HG03565 (cell line): Measurements from ENCODE around the gene PI4KB.

ENCODE experiments used
- ATAC-seq: cut with Tn5 transposase; IDR thresholded peaks from one replicate; pipeline ENCODE4 v1.9.1; 2021; ENCODE audit warnings: mild to moderate bottlenecking, moderate library complexity; ENCODE audit not compliant: unreplicated experiment

Gene PI4KB

DNA sequence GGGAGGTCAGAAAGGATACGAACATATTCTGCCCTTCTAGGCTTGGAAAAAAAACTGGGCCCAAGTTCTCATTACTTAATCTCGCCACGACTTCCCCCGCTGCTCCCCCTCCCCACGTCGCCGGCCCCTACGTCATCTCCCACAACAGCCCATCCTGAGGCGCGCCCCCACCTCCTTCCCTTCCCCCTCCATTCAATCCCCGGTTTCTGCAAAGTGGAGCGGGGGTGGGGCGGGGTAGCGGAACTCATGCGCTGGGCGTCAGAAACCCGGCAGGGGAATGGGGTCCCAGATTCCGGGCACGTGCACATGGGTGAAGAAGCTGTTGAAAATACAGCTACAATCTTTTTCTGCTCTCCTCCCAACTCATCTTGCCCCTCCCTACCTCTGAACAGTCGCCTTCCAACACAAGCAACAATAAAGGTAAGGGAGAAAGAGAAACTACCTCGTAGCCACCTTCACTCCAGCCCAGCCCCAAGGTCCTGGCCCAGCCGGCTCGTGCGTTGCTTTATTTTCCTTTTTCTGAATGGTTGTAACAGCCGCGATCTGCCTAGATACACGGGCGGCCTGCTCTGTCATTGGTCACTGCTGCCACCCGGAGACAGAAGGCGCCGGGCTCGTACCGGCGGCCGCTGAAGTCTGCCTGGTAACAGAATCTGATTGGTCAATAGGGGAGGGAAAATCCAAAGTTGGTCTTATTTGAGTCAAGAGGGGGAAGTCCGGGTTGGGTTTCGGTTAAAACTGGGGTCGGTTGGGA, 19.7 kb upstream of the PI4KB start, which contains the start of gene RFX5:
RFX5 (minus strand) TSS at position 484 of the 754 bp plus-strand sequence. CDS start 932 bp downstream, outside the sequence.
- peak; percentile 89 for ATAC-seq

DNA sequence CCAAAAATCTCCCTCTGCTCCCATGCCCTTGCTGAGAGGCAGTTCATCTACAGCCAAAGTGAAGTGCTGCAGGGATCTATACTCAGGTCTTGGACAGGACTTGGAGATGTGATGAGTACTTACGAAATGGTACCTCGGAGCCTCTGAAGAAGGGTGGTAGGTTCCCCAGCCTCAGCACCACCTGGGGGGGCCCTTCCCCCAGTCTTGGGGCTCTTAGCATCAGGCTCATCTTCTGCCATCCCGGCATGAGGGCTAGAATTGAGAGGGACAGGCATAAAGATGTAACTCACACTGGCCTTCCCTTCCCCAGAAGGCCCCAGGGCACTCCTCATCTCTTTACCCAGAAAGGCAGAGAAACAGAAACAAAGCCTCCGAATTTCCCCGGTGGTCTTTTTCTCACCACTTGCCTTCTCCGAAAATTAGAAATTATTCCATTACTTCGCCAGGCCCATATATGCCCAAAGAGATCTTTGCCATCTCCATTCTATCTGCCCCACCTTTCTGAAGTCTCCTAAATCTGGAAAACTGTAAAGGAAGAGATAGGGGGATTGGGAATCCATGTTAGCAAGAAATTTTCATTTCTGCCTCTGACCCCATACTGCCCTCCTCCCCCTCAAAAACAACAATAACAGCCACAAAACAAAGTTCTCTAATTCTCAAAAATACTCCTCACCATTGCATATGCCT, 19.0 kb upstream of the PI4KB start:
- ATAC-seq, result no peak

DNA sequence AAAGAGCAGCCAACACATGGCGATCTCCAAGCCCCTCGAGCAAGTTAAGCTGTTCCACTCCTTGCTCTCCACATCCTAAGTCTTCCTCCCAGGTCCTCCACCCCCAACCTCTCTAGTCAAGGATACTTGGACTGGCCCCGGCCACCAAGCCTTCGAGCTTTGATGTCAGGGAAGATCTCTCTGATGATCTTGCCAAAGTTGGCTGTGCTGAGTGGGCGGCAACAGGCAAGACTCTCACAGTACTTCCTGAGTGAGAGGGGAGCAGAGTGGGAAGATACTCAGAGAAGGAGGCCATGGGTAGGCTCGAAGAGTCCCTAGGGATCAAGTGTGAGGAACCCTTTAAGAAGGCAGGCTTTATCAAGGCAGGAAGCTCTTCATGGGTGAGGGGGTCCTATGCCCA, 17.1 kb upstream of the PI4KB start:
- no peak for ATAC-seq

DNA sequence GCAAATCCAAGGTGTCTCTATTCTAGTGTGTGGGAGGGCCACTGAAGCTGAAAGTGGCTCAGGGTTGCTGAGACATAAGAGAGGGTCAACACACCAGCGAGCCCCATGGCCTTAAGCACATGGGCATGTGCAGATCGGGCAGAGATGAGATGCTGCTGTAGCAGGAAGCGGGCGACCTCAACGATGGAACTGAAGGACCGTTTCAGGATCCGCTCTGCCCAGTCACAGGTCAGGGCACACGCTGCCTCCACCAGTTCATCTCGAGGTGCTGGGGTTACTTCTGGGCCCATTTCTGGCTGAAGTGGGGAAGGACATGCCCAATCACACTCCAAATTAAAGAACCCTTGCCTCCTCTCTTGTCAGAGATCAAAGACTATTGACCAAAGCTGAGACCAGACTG, 16.4 kb upstream of the PI4KB start:
- ATAC-seq, result no peak

DNA sequence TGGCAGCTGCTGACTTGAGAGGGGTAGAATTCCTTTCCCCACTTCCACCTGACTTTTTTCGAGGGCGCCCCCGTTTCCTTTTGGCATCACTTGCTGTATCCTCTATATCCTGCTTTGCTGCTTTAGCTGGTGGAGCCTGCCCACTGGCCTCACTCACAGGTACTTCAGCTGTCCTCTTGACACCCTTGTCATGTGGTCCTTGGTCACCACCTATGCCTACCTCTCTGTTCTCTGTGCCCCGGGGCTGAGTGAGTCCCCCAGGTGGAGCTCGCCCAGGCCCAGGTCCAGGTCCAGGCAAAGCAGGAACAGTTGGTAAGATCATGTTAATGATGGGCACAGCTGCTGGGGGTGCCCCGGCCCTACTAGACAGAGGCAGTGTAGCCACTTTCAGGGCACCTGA, 15.4 kb upstream of the PI4KB start:
- ATAC-seq, result no peak

DNA sequence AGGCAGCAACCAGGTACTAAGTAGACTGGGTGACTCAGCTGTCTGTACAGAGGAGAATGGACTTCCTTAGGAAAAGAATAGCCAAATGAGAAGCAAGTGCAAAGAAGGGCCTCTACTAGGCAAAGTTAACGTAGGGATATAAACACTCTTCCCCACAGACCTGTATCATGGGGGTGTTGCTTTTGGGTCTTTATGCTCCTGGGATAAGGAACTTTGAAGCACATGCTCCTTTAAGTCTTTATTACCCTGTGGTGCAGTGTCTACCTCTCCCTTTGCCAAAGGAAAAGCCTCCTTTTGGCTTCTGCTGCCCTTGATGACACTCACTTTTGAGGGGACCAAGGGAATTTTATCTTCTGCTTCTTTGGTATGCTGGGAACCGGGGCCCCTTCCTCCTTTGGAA, 14.8 kb upstream of the PI4KB start:
- ATAC-seq, result no peak

DNA sequence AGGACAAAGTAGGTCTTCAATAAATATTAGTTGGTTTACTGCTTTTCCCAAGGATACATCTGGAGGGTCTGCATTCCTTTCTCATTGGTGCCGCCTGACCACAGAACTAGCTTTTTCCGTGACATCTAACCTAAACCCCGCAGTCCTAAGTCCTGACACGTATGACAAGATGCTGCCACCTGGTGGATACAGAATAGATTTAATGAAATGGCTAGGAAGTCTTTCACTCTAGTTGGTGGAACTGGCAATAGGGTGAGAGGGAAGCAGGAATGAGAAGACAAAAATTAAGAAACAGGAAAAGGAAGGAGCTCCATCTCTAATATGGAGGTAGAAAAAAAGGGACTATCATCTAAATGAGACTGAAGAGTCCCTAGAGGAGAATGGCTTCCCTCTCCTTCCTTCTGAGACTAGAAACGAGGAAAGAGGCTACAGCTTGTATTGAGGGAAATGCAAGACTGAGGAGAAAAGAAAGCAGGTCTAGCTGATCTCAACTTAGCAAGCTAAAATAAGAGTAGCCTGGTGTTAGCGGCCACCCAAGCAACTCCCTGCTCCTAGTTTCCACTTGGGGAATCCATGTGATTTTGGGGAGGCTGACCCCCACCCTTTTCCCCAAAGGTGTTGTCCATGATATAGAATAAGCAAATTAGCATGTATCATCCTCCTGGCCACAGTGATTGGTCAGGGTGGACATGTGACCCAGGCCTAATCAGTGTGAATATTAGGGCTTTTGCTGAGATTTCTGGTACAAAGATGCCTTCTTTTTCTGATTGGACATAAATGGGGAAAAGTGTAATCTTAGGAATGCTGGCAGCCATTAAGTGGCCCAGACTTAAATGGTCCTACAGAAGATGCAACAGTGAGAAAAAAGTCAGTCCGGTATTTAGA, 13.9 kb upstream of the PI4KB start:
- ATAC-seq, result peak; percentile 45

DNA sequence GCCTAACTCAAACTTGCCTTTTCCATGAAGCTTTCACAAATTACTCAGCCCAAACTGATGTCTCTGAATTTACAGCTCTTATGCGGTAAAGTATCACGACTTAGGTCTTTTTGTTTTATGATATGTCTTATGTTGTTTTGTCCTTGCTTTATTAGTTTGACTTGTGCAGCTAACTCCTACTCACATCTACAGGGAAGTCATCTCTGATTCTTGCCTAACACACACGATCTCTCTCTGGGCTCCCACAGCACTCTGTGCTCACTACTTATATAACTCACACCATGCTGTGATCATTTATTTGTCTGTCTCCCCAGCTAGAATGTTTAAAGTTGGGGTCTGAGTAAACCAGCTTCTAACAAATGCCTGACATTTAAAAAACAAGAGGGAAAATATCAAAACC, 9.3 kb upstream of the PI4KB start:
- no peak for ATAC-seq

DNA sequence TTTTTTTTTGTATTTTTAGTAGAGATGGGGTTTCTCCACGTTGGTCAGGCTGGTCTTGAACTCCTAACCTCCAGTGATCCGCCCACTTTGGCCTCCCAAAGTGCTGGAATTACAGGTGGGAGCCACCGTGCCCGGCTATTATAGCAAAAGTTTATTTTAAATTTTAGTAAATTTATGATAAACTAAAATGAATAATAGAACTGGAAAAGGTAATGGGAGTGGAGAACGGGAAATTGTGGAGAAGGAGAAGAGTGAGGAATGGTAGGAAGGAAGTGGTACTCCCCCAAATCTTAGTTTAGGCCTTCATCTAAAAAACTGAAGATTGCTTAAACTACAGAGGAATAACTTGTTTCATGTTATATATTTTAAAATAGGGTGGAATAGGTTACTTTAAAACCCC, 7.6 kb upstream of the PI4KB start:
- no peak for ATAC-seq

DNA sequence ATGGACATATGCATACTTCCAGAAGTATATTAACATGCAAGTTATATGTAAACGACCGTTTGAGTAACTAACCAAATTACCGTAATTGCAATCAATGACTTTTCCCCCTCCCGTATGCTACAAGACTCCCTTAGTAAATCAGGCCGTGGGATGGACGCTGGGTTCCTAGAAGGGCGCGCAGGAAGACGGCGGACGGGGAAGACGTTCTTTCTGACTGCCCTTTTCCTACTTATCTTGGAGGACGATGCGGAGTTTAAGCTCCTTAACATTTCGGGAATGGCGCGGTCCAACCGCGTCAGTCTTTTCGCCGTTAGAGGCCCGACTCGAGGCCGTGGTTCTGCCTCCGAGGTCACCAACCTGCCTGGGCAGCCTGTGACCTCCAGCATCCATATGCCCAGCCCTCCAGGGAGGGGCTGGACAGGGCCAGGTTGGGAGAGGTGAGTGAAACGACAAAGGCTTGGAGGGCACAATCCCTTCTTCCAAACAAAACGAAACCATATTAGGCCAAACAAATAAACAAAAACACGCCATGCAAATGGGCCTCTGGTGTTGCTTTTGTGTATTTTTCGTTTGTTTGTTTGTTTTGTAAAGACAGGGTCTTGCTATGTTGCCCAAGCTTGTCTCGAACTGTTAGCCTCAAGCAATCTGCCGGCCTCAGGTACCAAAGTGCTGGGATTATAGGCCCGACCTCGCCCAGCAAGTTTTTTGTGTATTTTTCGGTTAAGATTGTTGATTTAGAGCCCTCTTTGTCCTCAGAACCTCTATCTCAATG, 873 bp upstream of the PI4KB start:
- peak; percentile 8 for ATAC-seq

DNA sequence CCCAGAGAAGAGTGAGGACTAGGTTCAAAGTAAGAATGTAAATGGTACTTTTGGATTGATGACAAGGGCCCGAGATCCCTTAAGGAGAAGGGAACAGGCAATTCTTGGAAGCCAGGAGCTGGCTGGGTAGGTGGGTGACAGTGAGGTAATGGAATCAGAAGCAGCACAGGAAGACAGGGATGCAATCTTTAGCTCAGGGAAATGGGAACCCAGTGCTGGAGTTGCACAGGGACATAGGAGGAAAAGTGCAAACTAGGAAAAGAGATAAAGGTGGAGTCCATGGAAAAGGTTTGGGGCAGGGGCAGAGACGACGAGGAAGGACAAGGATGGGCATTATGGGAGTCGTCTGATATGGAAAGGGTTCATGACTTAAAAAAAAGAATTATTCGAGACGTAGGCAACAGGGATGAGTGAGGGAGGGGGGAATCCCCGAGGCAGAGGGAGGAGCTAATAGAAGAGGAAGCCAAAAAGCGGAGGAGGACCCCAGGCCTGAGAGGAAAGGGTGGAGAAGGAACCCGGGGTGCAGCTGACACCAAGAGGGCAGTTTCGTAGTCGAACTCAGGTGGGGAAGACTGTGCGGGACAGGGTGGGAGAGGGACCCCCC, 495 bp downstream of the PI4KB start:
- peak; percentile 23 for ATAC-seq

DNA sequence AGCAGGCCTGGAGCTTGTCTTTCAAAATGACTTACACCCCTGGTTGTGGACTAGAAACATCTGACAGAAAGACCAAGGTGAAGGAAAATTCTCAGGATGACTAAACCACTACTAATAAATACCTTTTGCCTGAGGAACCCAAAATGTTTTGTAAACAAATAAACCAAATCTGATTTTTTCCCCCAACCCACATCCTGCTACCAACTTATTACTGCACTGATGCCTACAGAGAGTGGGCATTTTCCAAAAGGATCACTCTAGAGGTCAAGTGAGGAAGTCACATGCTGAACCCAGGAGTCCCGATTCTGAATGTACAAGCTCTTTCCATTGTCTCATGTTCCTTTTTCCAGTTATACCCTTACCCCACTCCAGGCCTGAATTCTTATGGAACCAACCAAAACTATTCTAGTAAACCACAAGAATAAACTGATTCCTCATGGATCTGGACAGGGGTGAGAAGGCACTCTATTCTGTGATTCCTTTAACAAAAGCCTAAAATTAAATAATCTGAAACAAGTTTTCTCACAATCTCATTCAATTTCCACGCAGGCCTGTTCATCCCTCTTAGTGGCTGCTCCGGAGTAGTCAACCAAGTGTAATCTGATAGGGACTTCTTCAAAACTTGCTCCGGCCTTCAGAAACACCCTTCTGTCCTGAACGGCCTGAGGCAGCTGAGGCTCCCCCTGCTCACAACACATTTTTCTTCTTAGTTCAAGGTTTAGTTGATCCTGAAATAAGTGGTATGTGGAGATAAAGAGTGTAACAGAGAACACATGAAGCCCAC, 1.4 kb downstream of the PI4KB start:
- ATAC-seq, result no peak

DNA sequence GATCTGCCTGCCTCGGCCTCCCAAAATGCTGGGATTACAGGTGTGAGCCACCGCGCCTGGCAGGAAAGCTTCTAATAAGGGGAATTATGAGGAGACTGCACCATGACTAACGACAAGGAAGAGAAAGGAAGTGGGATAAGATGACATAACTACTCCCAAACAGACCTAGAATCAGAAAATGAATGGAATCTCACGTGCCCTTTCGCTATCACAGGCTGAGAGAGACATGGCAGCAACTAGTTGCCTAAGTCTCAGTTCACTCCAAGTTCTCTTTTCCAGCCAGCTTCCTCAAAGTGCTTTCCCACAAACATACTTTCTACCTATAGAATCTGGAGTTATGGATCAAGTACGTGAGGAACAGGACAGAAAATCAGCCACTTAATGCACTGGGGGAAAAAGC, 2.0 kb downstream of the PI4KB start:
- ATAC-seq, result no peak

DNA sequence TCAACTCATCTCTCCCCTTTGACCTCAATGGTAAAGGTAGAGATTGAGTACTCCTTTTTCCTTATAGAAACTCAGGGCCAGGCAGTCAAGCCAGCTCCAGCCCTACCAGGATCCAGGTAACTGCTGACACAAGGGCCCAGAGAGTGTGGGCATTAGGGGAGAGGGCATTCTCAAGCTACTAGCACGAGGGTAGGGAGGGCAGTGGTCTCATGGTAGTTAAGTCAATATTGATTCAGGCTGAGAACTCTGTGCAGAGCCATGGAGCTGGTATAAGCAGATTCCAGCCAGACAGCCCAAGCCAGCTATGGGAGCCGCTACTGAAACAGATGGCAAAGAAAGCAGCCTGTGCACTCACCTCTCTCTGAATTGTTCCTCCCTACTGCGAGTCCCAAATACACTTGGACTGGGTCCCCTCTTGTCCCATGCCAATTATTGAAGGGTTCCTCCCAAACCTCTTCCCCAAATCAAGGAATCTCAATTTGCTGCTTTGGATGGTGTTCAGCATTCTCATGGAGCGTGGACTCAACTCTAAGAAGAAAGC, 2.8 kb downstream of the PI4KB start:
- ATAC-seq, result no peak

DNA sequence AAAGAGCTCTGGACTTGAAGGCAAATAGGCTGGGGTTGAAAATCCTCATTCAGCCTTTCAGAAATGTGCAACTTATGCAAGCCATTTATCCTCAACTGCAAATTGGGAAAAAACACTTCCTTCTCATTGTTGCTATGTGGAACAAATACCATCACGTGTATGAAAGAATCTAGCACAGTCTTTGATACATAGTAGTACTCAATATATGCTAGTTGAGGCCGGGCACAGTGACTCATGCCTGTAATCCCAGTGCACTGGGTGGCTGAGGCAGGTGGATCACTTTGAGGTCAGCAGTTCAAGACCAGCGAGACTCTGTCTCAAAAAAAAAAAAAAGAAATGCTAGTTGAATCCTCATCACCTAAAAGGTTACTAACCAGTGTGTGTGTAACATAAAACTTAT, 8.2 kb downstream of the PI4KB start:
- no peak for ATAC-seq

DNA sequence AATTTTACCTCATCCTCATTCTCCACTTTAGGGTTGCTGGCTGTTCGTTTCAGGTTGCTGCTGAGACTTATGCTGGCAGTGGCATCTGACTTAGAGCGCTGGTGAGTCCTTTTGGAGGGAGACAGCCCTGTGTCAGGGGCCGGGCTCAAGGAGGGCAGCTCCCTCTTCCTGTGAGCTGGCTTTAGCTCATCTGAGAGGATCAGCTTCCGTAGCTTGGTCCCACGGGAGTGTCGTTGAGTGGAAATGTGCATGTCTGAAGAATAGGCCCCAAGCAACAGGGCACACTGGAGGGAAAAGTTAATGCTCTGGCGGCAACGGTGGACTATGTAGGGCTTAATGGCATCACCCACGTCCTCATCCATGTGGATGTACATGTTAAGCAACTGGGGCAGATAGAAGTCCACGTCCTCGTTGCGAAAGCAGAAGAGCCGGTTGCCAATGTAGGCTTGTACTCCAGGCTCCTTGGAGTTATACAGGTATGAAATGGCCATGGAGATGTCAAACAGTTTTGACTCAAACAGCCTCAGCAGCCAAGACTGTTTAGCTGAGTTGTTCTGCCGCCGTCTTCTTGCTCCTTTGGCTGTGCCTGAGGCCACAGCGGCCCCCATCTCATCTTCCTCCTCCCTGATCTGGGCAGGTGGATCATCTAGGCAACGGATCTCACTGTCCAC, 11.5 kb downstream of the PI4KB start:
- ATAC-seq, result no peak

DNA sequence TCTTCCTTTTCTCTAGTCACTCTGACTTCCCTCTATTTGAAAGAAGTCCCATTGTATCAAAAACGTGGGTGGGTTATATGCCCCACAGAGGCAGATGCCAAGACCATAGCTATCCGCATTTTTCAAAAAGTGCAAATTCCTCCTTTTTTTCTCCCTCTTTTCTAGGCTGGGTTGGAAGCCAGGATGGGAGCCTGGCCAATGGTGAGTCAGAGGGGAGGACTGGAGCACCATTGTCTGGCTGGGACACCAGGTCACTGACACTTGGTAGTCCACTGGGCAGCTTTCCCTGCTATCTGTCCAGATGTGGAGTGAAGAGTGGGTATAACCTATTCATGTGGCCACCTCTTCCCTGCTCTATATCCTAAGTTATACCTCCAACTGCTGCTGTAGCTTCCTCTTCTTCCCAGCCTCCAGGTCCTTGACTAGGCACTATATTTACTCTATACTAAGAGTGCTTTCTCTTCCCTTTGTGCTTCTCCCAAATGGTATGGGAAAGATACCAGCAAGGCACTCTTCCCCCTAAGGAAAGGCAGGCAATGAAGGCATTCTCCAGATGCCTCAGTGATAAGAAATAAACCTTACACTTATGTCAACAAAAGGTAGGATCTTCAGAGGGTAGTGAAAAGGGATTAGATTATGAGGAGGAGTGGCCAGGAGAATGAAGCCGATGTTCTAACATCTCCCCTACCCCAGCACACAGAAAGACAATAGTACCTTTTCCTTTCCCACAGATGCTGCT, 12.9 kb downstream of the PI4KB start:
- ATAC-seq, result no peak

DNA sequence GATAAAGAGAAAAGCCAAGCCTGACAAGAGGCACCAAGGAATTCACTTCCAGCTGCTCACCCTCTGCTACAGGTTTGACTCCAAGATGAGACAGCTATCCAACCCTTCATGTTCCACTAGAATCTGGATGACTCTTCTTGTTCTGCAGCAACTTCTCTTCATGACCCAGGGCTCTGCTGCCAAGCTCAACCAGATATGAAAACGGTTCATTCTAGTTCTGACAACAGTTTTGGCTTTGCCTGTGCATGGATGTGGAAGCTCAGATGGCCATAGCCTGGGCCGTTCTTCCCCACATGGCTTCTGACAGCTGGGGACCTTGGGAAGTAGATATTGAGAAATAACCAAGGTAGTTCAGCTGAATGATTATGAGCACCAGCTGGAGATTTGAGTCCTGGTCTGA, 13.7 kb downstream of the PI4KB start:
- no peak for ATAC-seq
